Mesenteric fat pad (tissue), 1 donor: Measurements from ENCODE around the gene CCDC192. TPM values are rescaled to one million over a fixed set of nuclear protein-coding genes. Genes with fewer than 3 reads are reported as not detected.

Experiments used
- DNase-seq: peaks from one replicate; pipeline ENCODE4 v3.0.0-alpha.2; 2020; ENCODE audit warnings: low spot score
- total RNA-seq: library from RNA; stranded (reverse); fragmentation: NEBNext Ultra II Directional; extraction: Animal tissue kit (Norgen Biotek cat#: 25700); gene quantifications from one replicate; pipeline ENCODE4 v1.2.1, GENCODE V29; 2021
- donor health status: DM: yes; HTN: yes; CAD: no.

CCDC192 gene
- total RNA-seq, 1 donor from 2014 or later = 0.51 TPM

- DNase-seq = no peak
Observed at GRCh38 chr5:127944125-127944524, 240.9 kb downstream of the CCDC192 start.

DNA sequence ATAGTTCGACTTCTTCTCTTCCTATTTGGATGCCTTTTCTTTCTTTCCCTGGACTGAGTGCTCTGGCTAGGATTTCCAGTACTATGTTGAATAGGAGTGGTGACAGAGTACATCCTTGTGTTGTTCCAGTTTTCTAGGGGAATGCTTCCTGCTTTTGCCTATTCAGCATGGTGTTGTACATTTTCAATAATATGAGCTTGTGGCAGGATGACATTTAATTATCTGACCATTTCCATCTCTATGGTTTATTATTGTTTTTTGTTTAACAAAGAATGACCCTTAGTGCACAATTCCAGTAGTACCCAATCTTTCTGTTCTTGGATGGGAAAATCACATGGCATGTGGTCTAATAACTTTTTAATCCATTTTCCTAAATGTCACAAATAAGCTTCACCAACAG lies 244.8 kb downstream of the CCDC192 start:
- DNase-seq = no peak

DNA sequence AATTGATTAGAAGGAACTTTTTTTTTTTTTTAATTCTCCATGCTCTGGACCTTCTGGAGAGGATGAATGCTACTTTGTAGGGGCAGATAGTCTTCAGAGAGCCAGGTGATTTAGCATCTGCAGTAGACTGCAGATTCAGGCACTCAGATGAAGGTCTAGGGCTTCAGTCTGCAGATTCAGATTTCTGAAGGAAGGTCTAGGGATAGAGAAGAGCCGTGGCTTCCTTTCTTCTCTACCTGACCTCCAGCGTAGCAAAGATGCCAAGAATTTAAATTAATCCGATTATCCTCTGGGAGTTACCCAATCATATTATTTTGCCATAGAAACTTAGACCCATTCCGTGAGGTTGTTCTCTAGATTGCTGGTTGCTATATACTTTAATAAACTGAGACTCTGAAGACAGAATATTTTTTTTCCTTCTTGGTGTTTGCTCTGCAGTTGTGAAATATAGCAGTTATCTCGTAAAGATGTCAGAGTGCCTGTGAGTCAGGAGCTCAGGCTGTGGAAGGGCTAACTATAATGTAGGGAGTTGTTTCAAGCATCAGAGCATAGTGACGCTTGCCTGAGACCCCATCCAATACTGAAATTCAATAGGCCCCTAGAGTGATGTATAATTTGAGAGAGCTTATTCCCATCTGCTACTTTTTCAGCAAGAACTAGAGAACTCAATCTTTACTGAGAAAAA lies 247.7 kb downstream of the CCDC192 start:
- no peak for DNase-seq

DNA sequence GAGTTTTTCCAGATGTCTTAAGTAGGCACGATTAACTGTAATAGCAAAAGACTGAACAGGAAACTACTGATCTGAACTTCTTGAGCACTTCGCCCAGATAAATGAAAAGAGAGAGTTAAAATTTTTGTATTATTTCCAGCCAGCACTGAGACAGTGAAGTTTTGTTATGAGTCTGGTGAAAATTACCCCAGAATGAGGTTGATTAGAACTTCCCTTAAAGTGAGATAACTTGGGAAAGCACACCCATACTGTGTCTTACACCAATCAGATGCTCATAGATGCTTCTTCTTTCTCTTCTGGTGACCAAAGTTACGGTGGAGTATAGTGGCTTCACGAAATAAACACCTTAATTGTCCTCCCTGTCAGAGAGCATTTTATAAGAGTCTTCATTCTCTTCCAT lies 248.6 kb downstream of the CCDC192 start:
- DNase-seq = no peak

DNA sequence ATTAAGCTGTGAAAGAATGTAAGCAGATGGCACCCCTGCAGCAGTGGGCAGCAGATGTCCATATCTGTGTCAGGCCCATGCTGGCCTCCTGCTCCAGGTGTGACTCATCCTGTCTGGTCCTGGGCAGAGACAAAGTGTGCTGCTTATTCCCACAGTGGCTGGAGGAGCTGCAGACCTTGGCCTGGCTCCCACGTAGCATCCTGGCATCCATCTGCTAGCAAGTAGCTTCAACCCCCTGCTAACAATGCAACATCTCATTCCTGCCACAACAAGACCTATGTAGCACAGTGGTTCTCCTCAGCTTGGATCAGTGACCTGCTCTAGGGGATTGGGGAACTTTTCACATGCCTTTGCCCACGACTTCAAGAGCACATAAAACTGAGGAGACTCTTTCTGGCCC lies 254.0 kb downstream of the CCDC192 start:
- no peak for DNase-seq

DNA sequence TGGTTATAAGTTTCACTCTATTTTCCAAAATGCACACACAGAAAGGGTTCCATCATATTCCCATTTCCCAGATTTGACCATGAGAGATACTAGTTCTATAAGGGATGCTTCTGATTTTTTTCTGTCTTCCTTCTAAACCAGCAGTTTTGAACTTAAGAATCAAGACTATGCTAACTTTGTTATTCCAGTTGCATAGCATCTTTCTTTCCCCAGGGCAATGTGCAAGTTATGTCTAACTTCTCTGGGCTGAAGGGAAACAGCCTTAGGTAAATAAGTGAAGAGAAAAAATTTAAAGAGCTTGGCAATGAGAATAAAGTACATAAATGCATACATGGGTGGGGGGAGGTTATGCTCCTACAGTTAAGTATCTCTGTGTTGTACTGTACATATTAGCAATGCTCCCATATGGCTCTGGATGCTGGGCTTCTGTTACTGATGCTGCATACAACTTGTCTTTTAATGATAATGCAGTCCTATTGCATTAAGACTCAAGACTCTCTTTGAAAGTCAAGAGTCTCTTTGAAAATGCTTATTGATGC lies 254.6 kb downstream of the CCDC192 start:
- no peak for DNase-seq

DNA sequence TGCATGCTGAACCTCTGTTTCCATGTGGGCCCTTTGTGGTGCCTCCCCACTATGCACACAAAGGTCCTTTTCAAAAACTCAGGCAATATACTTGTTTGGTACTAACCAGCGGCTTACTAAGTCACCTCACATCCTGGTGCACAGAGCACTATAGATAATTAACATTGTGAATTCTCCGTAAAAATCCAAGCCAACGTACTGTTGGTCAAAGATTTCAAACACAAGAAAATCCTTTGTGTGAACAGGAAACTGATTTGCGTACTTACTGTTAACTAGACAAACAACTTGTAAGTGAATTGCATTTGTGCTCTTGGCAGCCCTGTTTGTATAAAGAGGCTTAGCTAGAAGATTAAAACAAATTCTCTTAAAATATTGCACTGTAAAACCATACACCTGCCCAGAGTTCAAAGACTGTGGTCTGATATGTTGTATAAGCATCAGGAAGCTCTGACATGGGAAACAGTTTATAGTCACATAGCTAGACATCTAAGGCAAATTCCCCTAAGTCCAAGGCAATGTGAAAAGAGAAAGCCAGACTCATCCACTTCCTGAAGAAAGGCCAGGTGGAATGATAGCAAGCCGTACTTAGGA lies 255.3 kb downstream of the CCDC192 start:
- no peak for DNase-seq

GRCh38 chr5:127959152-127959764 lies 256.1 kb downstream of the CCDC192 start:
- DNase-seq = no peak

DNA sequence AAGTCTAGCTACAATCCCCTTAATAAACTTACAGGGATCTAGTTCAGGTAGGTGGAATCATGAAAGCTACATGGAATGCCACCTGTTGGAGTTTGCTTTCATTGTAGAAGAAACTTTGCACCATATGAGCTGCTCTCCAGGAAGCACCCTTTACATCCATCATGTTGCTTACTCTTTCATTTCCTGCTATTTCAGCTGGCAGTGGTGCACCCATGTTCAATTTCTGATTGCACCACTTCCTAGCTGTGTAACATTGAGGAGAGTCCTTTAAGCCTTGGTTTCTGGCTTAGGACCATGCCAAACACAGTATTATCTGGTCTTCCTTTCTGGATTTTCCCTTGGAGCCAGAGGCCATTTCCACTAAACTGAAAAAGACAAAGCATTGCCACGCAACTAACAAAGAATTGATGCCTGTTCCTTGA lies 257.1 kb downstream of the CCDC192 start:
- DNase-seq = no peak

DNA sequence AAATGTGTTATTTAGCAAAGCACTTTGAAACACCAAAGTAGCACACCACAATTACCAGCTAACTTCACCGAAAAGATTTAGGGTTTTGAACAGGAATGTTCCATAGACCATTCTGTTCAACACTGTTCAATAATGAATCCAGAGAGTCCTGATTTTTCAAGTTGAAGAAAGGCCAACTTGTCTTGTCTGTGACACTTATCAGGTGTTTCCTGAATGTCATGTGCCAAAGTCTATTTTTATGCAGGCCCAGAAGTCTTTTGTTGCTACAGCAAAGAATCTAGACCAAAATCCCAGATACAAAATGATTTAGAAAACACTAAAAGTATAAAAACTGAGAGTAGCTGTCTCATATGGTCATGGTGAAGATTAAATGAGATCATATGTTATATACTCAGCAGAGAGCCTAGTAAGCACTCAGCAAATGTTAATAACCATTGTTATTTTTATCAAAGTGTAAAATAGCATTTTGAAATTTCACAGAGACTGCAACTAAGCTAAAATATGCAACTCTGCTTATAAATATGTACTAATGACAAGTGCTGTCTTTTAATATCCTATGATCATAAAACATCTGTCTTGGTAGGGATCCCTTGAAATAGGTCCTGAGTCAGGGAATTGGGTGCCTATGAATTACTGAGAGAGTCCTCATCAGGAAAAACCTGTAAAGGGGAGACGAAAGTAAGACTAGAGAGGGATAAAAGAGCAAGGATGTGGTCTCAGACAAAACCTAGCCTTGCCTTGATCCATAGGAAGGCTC lies 258.0 kb downstream of the CCDC192 start:
- DNase-seq = no peak

DNA sequence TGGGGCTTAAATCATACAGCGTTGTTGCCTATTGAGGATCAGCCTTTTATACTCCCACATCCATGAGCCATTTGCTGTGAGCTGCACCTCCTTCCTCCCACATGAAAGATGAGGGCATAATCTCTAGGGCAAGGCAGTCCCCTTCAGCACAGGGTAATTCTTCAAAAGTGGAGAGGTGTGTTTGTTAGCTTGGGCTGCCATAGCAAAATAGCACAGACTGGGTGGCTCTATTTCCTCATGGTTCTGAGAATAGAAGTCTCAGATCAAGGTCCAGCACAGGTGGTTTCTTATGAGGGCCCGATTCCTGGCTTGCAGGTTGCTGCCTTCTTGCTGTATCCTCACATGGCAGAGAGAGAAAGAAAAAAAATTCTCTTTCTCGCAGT lies 258.6 kb downstream of the CCDC192 start:
- DNase-seq = no peak

DNA sequence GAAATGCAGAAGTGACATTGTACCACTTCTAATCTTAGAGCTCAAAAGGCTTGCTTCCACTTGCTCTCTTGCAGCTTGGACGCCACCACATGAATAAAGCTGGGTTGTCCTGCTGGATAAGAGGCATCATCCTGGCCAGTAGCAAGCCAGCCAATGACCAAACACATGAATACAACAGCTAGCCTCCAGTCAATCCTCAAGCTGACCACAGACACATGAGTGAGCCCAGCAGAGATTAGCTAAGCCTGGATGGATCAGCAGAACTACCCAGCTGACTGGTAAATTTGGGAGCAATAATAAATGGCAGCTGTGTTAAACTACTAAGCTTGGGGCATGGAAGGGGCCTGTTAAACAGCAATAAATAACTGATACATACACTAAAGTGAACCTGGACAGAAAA lies 259.3 kb downstream of the CCDC192 start:
- DNase-seq = no peak

- no peak for DNase-seq
Observed at GRCh38 chr5:127963233-127963632, 260.0 kb downstream of the CCDC192 start.

DNA sequence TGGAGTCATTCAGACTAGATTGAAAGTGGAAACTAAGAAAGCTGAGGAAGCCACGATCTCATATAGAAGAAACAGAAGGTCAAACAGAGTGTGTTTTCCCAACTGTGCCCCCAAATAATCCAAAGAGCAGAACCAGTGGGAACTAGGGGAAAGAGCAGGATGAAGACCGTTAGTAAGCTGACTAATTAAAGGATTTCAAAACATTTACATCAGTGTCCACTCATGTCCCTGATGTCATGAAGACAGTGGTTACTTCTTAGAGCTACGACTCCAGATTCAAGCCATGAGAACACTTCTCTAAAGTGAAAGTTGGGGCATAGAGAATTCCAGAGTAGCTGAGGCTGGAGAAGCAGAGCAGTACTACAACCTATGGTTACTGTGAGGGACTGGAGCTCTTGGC lies 260.7 kb downstream of the CCDC192 start:
- DNase-seq = no peak

GRCh38 chr5:127967323-127967982 lies 264.3 kb downstream of the CCDC192 start:
- no peak for DNase-seq

GRCh38 chr5:127967983-127968592 lies 264.9 kb downstream of the CCDC192 start:
- DNase-seq = no peak

DNA sequence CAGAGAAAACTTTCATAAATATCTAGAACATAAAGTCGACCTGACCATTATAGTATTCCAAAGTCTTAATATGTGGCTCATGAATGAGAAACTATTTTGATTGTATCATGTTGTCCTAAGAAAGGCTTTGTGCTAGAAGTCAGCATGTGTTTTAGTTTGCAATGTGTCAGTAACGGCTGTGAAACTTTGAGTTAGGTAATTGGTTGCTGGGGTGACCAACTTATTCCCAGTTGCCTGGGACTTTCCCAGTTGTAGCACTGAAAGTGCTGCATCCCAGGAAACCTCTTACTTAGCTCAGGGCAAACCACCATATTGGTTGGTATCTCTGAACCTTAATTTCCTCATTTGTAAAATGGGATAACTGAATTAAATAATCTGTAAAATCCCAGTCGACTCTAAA lies 265.8 kb downstream of the CCDC192 start:
- no peak for DNase-seq

- no peak for DNase-seq
Observed at GRCh38 chr5:127969651-127970050, 266.5 kb downstream of the CCDC192 start.

- DNase-seq = no peak
Observed at GRCh38 chr5:127970081-127970480, 266.9 kb downstream of the CCDC192 start.

DNA sequence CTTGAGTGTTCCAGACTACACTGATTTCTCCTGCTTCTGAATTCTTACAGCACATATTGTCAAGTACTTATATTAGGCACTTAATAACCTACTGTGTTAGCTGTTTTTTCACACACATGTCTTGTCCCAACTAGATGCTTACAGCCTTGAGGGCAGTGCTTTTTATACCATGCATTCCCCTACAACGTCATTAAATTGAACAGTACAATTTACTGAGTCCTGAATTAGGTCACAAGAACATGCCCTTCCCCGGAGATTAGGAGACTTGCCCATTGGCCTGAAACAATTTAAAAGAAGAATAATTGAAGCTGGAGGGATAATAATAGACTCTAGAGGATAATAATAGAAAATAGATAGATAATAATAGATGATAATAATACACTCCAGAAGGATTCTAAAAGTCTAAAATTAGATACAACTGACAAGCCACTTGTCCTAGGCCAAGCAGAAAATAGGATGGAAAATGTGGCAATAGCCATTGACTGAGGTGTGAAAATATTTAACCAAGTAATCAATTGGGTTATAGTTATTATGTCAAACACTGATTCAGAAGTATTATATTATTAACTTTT lies 267.7 kb downstream of the CCDC192 start:
- DNase-seq = no peak

DNA sequence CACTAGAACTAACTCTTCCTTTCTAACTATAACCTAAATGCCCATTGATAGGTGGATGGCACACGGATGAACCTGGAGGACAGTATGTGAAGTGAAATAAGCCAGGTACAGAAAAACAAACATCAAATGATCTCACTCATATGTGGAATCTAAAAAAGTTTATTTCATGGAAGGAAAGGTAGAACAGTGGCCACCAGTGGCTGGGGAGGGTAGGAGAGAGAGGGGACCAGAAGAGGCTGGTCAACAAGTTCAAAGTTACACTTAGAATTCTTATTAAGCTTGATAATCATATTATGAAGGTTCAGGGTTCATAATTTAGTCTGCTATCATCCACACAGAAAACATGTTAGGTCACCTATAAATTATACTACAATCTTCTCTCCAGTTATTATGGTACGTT lies 272.8 kb downstream of the CCDC192 start:
- no peak for DNase-seq
